Tibial nerve (tissue), 4 donors: ENCODE data around the gene LENEP. TPM values are rescaled to one million over a fixed set of nuclear protein-coding genes. Genes with fewer than 3 reads are reported as not detected.
A peak's percentile ranks its signal among the peaks of the same experiment; 100 is the strongest.
"Not testable (repeated sequence)": the region's sequence is repeated elsewhere in the genome, so short reads cannot be mapped to it uniquely, and the experiment has no call there.

Experiments
- DNase-seq, 2 donors: peaks; one replicate each; pipeline ENCODE4 v3.0.0-alpha.2; 2019; ENCODE audit warnings: low spot score in 2 of 2
- H3K27ac ChIP-seq, 4 donors: fragments of 200-600 bp; sonication (generic) in 3 of 4; one replicate each; pipeline ENCODE4 v1.5.1; 2017 to 2019; ENCODE audit warnings: mild to moderate bottlenecking in 1 of 4
- H3K27me3 ChIP-seq, 2 donors: fragments of 200-600 bp; sonication (generic) in 1 of 2; one replicate each; pipeline versions ENCODE4 v1.5.1 to v1.6.0; 2017 to 2019
- H3K36me3 ChIP-seq, 3 donors: fragments of 200-600 bp; sonication (generic); one replicate each; pipeline ENCODE4 v1.5.1; 2018 to 2019
- H3K4me1 ChIP-seq, 4 donors: fragments of 200-600 bp; sonication (generic) in 3 of 4; one replicate each; pipeline ENCODE4 v1.5.1; 2017 to 2019
- H3K4me3 ChIP-seq, 4 donors: fragments of 200-600 bp; sonication (generic) in 3 of 4; one replicate each; pipeline ENCODE4 v1.5.1; 2017 to 2019; ENCODE audit warnings: mild to moderate bottlenecking in 1 of 4, moderate library complexity in 1 of 4
- H3K9me3 ChIP-seq, 4 donors: fragments of 200-600 bp; sonication (generic) in 3 of 4; one replicate each; pipeline ENCODE4 v1.5.1; 2017 to 2019
- EP300 ChIP-seq, 2 donors: sonication (generic); formaldehyde crosslinking; IDR thresholded peaks; one replicate each; pipeline ENCODE4 v1.6.1; 2017; ENCODE audit warnings: antibody characterized with exemption in 2 of 2, mild to moderate bottlenecking in 1 of 2
- POLR2A ChIP-seq, 2 donors: fragments of 450-650 bp; IDR thresholded peaks; one replicate each; pipeline ENCODE4 v1.6.1; 2017; ENCODE audit warnings: antibody characterized with exemption in 2 of 2, mild to moderate bottlenecking in 2 of 2, moderate library complexity in 2 of 2
- WGBS, 2 donors: methylation state at CpG; one replicate each; pipeline ENCODE4 v1.1.5; 2018; 5-methylcytosine and 5-hydroxymethylcytosine counted together
- total RNA-seq, 4 donors: library from RNA; depleted of rRNA; stranded (reverse); fragments of >200 nt; gene quantifications; one replicate each; pipeline ENCODE4 v1.1.0, GENCODE V29; 2016
- TF ChIP-seq, protein P1 (sequence below), 5 experiments: fragments of 200-600 bp in 3 of 5; fragments of 450-650 bp in 2 of 5; sonication (generic) in 3 of 5; IDR thresholded peaks; one replicate each; pipeline ENCODE4 v1.5.1; 2016 to 2019; ENCODE audit warnings: antibody characterized with exemption in 5 of 5, mild to moderate bottlenecking in 3 of 5, moderate library complexity in 2 of 5

Gene LENEP
- total RNA-seq, 4 donors from 2014 or later: 1.5 TPM; not detected in 3

DNA sequence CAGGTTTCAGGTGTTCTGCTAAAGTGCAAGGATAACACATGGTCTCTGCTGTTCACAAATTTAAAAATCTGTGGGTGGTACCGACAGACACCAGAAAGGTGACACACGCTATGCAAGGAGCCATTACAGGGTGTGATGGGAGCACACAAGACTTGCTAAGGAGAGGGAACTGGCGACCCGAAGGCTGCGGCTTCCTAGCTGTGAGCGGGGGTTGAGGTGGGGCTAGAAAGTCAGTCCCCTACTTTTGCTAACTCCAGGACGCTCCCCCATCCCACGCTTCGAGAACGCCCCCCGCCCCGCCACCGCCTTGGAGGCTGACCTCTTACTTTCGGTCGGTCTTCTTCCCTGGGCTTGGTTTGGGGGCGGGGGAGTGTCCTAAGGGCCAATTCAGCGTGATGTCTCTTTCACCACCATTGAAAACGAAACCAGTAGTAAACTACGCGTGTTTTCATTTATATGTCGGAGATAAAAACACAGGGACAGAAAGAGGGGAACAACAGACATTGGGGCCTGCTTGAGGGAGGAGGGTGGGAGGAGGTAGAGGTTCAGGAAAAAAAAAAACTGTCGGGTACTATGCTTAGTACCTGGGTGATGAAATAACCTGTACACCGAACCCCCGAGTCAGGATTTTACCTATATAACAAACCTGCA is 17.9 kb upstream of the LENEP start:
- DNase-seq: peak; percentile 37 to 58

DNA sequence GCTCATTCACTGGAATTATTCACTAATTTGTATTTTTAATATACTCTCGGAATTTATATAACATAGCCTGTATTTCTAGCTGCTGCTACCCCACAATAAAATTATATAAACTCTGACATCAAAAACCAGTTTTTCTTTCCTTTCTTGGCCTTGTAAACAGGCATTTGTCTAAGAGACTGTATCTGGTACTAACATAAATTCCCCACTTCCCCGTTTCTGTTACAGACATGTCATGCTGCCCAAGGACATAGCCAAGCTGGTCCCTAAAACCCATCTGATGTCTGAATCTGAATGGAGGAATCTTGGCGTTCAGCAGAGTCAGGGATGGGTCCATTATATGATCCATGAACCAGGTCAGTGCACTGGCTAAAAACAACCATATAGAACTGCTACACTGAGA is 15.6 kb upstream of the LENEP start:
- H3K4me3 ChIP-seq, DNase-seq, H3K36me3 ChIP-seq, H3K27me3 ChIP-seq, H3K27ac ChIP-seq, H3K9me3 ChIP-seq: not testable (repeated sequence)
- peaks cover 0 to 30% (median 13%) of the 10 kb centered on the region in 4 donors for H3K4me1 ChIP-seq
- 69 to 79% methylated on average over 3 of the region's 3 CpGs for WGBS, 2 donors

More for the DNA sequence above, 17.9 kb upstream of the LENEP start:
- Histone ChIP-seq H3K9me3 (no peaks in the 10 kb centered on the region), H3K27ac (peak overlapping the region; percentile 84 to 100 (median 98)), H3K27me3 (no peaks in the 10 kb centered on the region), H3K36me3 (peaks cover 0 to 5% (median 0%) of the 10 kb centered on the region in 3 donors), H3K4me3 (peak overlapping the region; percentile 45 to 80 (median 70)), H3K4me1 (peaks cover 0 to 45% (median 31%) of the 10 kb centered on the region in 4 donors)
- 1% methylated on average over 24 of the region's 24 CpGs for WGBS, 2 donors
- no peak for TF ChIP-seq POLR2A (IDR thresholded peaks at IDR 0.05)
- no peak for TF ChIP-seq EP300 (IDR thresholded peaks at IDR 0.05)
- TF ChIP-seq, protein P1, sequence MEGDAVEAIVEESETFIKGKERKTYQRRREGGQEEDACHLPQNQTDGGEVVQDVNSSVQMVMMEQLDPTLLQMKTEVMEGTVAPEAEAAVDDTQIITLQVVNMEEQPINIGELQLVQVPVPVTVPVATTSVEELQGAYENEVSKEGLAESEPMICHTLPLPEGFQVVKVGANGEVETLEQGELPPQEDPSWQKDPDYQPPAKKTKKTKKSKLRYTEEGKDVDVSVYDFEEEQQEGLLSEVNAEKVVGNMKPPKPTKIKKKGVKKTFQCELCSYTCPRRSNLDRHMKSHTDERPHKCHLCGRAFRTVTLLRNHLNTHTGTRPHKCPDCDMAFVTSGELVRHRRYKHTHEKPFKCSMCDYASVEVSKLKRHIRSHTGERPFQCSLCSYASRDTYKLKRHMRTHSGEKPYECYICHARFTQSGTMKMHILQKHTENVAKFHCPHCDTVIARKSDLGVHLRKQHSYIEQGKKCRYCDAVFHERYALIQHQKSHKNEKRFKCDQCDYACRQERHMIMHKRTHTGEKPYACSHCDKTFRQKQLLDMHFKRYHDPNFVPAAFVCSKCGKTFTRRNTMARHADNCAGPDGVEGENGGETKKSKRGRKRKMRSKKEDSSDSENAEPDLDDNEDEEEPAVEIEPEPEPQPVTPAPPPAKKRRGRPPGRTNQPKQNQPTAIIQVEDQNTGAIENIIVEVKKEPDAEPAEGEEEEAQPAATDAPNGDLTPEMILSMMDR (IDR thresholded peaks at IDR 0.05): no peak

DNA sequence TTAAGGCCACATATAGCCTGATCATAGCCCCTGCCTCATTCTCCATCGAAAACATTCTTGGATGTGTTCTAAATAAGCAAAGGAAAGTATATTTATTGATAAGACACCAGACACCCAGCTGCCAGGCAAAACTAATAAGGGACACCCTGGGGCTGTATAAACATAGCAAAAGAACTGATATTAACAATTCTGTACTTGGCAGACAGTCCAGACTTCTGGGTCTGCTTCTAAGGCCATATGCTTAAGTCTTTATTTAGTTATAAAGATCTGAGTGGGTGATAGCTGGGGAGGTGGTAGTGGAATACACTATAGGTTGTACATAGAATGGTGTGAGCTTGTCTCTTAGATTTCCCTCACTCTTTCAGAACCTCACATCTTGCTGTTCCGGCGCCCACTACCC is 15.0 kb upstream of the LENEP start:
- Histone ChIP-seq H3K4me3 (no peak overlapping the region), H3K27ac (no peak overlapping the region), H3K4me1 (peaks cover 0 to 25% (median 7%) of the 10 kb centered on the region in 4 donors), H3K36me3 (peaks cover 0 to 5% (median 0%) of the 10 kb centered on the region in 3 donors), H3K27me3 (no peaks in the 10 kb centered on the region), H3K9me3 (no peaks in the 10 kb centered on the region)
- no peak for DNase-seq
- WGBS, 2 donors: 95% methylated on average over 3 of the region's 3 CpGs
- TF ChIP-seq, protein P1 (IDR thresholded peaks at IDR 0.05): no peak
- TF ChIP-seq POLR2A (IDR thresholded peaks at IDR 0.05) (no peak), EP300 (IDR thresholded peaks at IDR 0.05) (no peak)

DNA sequence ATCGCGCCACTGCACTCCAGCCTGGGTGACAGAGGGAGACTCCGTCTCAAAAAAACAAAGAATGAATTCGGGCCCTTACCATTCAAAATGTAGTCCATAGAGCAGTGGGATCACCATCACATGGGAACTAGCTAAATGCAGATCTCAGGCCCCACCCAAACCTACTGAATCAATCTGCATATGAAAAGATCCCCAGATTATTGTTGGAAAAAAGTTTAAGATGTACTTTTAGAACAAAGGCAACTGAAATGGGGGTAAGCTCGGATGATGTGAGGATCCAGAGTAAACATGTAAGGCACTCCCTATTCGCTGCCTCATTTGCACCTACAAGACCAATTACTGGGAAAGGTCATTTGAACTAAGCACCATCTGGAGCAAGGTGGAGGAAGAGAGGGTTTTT is 11.0 kb upstream of the LENEP start:
- Histone ChIP-seq H3K4me1 (peaks cover 3 to 24% (median 13%) of the 10 kb centered on the region in 4 donors), H3K9me3 (no peaks in the 10 kb centered on the region), H3K4me3 (peak overlapping the region in 3 of 4 donors; percentile 49 to 86 (median 74)), H3K36me3 (peaks cover 0 to 17% (median 0%) of the 10 kb centered on the region in 3 donors), H3K27me3 (no peaks in the 10 kb centered on the region), H3K27ac (peak overlapping the region in 2 of 4 donors; percentile 7 to 85)
- TF ChIP-seq, protein P1 (IDR thresholded peaks at IDR 0.05): no peak
- TF ChIP-seq POLR2A (IDR thresholded peaks at IDR 0.05): no peak
- no peak for TF ChIP-seq EP300 (IDR thresholded peaks at IDR 0.05)
- WGBS, 2 donors: 63 to 65% methylated on average over 6 of the region's 6 CpGs
- DNase-seq: no peak

DNA sequence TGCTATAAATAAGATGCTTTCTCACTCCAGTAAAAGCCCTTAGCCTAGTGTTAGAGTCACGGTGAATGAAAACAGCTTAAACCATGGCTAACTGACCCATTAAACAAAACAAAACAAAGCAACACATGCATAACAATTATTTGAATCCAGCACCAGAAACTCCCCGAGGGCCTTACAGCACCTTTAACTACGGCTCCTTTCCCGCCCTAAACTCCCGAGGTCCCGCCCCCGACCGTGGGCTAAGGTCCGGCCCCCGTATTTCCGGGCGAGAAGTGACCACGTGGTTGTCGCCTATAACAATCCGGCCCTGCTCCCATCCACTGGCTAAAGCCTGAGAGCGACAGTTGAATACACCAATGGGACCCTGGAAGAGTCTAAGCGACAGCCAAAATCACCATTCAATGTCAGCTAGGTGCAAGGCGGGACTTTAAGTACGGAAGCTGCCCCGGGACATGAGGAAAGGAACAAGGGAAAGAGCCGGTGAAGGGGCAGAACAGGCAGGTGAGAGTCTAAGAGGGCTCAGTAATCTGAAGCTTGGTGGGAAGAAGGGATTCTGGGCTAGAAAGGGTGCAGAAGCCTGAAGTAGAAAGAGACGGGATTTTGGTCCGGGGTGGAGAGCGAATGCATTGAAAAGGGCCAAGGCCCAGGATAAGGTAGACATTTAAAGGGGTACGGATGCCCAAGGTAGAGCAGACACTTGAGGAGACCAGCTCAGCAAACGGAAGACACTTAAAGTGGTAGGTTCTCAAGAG is 10.3 kb upstream of the LENEP start, which contains the start of gene FLAD1:
Gene FLAD1 (plus strand): TSS at position 448 of the 752 bp plus-strand sequence. CDS start 351 bp downstream, outside the sequence.
- Histone ChIP-seq H3K9me3 (no peaks in the 10 kb centered on the region), H3K4me1 (peaks cover 3 to 26% (median 13%) of the 10 kb centered on the region in 4 donors), H3K27me3 (no peaks in the 10 kb centered on the region), H3K4me3 (peak within 1 kb of the TSS; percentile 49 to 86 (median 72)), H3K27ac (peak within 1 kb of the TSS; percentile 15 to 85 (median 72)), H3K36me3 (peaks cover 0 to 24% (median 0%) of the 10 kb centered on the region in 3 donors)
- peak in 1 of 2 donors; percentile 42 for TF ChIP-seq POLR2A (IDR thresholded peaks at IDR 0.05)
- TF ChIP-seq EP300 (IDR thresholded peaks at IDR 0.05): peak; percentile 71 to 90
- TF ChIP-seq, protein P1 (IDR thresholded peaks at IDR 0.05): peak in 2 of 5 experiments; percentile 30 to 61
- 0% methylated on average over 26 of the region's 26 CpGs for WGBS, 2 donors
- DNase-seq: peak; percentile 92 to 100
